CD4-positive, alpha-beta T cell treated with Interleukin-12 subunit alpha and Interleukin-12 subunit beta, for 1 hour (primary cell): ENCODE measurements around the gene BIRC6.
A peak's percentile ranks its signal among the peaks of the same experiment; 100 is the strongest.
"Not testable (repeated sequence)": the region's sequence is repeated elsewhere in the genome, so short reads cannot be mapped to it uniquely, and the experiment has no call there.

ENCODE experiments used
- DNase-seq: peaks from one replicate; pipeline ENCODE4 v3.0.0-alpha.2; 2020

The BIRC6 gene

GRCh38 chr2:32522770-32523169 is 165.9 kb downstream of the BIRC6 start:
- DNase-seq, result no peak

GRCh38 chr2:32523686-32524085 is 166.9 kb downstream of the BIRC6 start:
- no peak for DNase-seq

GRCh38 chr2:32532341-32532740 is 175.5 kb downstream of the BIRC6 start:
- no peak for DNase-seq

GRCh38 chr2:32532961-32533360 is 176.1 kb downstream of the BIRC6 start:
- no peak for DNase-seq

GRCh38 chr2:32534831-32535230 is 178.0 kb downstream of the BIRC6 start:
- no peak for DNase-seq

GRCh38 chr2:32538735-32539134 is 181.9 kb downstream of the BIRC6 start:
- no peak for DNase-seq

- not testable (repeated sequence) for DNase-seq
These were observed 195.7 kb downstream of the BIRC6 start for GRCh38 chr2:32552483-32552882.

GRCh38 chr2:32553829-32554432 is 197.1 kb downstream of the BIRC6 start:
- peak; percentile 50 for DNase-seq

- no peak for DNase-seq
These were observed 201.7 kb downstream of the BIRC6 start for GRCh38 chr2:32558492-32558891.

- DNase-seq, result no peak
These were observed 202.3 kb downstream of the BIRC6 start for GRCh38 chr2:32559136-32559535.

- DNase-seq, result no peak
These were observed 206.1 kb downstream of the BIRC6 start for GRCh38 chr2:32562906-32563305.

- no peak for DNase-seq
These were observed 207.7 kb downstream of the BIRC6 start for GRCh38 chr2:32564417-32565035.

GRCh38 chr2:32565902-32566301 is 209.1 kb downstream of the BIRC6 start:
- no peak for DNase-seq

- no peak for DNase-seq
These were observed 215.2 kb downstream of the BIRC6 start for GRCh38 chr2:32572030-32572429.

GRCh38 chr2:32572737-32573136 is 215.9 kb downstream of the BIRC6 start:
- peak; percentile 18 for DNase-seq

GRCh38 chr2:32591669-32592463 is 235.0 kb downstream of the BIRC6 start:
- DNase-seq, result peak; percentile 9

- DNase-seq, result no peak
These were observed 237.8 kb downstream of the BIRC6 start for GRCh38 chr2:32594573-32594972.

GRCh38 chr2:32611366-32611765 is 254.5 kb downstream of the BIRC6 start:
- no peak for DNase-seq

GRCh38 chr2:32611771-32612170 is 254.9 kb downstream of the BIRC6 start:
- DNase-seq, result no peak

GRCh38 chr2:32614084-32614483 is 257.3 kb downstream of the BIRC6 start:
- no peak for DNase-seq

- no peak for DNase-seq
These were observed 260.9 kb downstream of the BIRC6 start for GRCh38 chr2:32617599-32618189.

- DNase-seq, result no peak
These were observed 265.9 kb downstream of the BIRC6 start for GRCh38 chr2:32622570-32623310.

- no peak for DNase-seq
These were observed 266.5 kb downstream of the BIRC6 start for GRCh38 chr2:32623311-32623706.
